Lower leg skin (tissue), 3 donors: ENCODE measurements around the gene CMSS1.

Experiments used
- CTCF ChIP-seq, 3 donors: fragments of 450-650 bp; IDR thresholded peaks; one replicate each; pipeline ENCODE4 v1.5.1; 2016; ENCODE audit warnings: antibody characterized with exemption in 3 of 3, mild to moderate bottlenecking in 3 of 3, moderate library complexity in 2 of 3
- POLR2A ChIP-seq, 2 donors: fragments of 450-650 bp; IDR thresholded peaks; one replicate each; pipeline ENCODE4 v1.6.1; 2016 to 2017; ENCODE audit warnings: antibody characterized with exemption in 2 of 2, mild to moderate bottlenecking in 1 of 2, moderate library complexity in 1 of 2

- TF ChIP-seq CTCF (IDR thresholded peaks at IDR 0.05) (no peak), POLR2A (IDR thresholded peaks at IDR 0.05) (no peak)
Observed at GRCh38 chr3:100155590-100155989, 337.9 kb downstream of the CMSS1 start.
